ENCODE data around the gene BRAP. TPM values are rescaled to one million over a fixed set of nuclear protein-coding genes. Genes with fewer than 3 reads are reported as not detected.

The BRAP gene
- polyA plus RNA-seq, 4 donors, result 17.6 to 21.0 (median 19.4) TPM

Other genes starting within 250 kb of the BRAP start
- gene ATXN2, start 86.6 kb downstream of the BRAP start, polyA plus RNA-seq (ENCODE audit: insufficient read length in 4 of 4), result 10 to 100 TPM; 46.7 to 99.7 (median 77.6) TPM
- gene ACAD10, start 97 bp upstream of the BRAP start, polyA plus RNA-seq (ENCODE audit: insufficient read length in 4 of 4), result 10 to 100 TPM; 31.1 to 53.8 (median 42.5) TPM
- gene ALDH2, start 81.0 kb upstream of the BRAP start, polyA plus RNA-seq (ENCODE audit: insufficient read length in 4 of 4), result 100 to 1,000 TPM in 2 of 4 donors, 10 to 100 TPM in 2; 88.3 to 123 (median 98.1) TPM
- gene MAPKAPK5, start 156.3 kb upstream of the BRAP start, polyA plus RNA-seq (ENCODE audit: insufficient read length in 4 of 4), result 10 to 100 TPM; 42.4 to 60.6 (median 53.8) TPM